GM12878 (cell line): ENCODE results near the gene SLC47A2. TPM values are rescaled to one million over a fixed set of nuclear protein-coding genes. Genes with fewer than 3 reads are reported as not detected.

Experiments used
- ATAC-seq: fragments of 200-7000 bp; cut with Tn5 transposase; 3 replicates; pipeline ENCODE4 v1.9.1; 2020; ENCODE audit warnings: mild to moderate bottlenecking, moderate library complexity
- BruUV-seq: library from RNA; stranded (reverse); fragments of 400-500 nt; replicated peaks from 2 replicates; lab custom pipeline; 2021; lab: Mats Ljungman, UMichigan
- CTCF ChIA-PET: fragments of 300-600 bp; sonication (Branson Sonifier 250); formaldehyde crosslinking; extraction: SDS; loops from one replicate; lab custom pipeline; 2021; ENCODE audit warnings: inconsistent platforms; lab: Yijun Ruan, JAX
- POLR2A ChIA-PET: fragments of 350-600 bp; formaldehyde crosslinking; extraction: SDS; loops from one replicate; lab custom pipeline; 2021; ENCODE audit warnings: inconsistent platforms; lab: Charles Lee
- RAD21 ChIA-PET: fragments of 300-600 bp; sonication (Branson Sonifier 250); formaldehyde crosslinking; loops from one replicate; lab custom pipeline; 2023; ENCODE audit warnings: antibody characterized with exemption; ENCODE audit not compliant: unreplicated experiment; lab: Charles Lee
- SMC1A ChIA-PET: fragments of 300-600 bp; sonication (Branson Sonifier 250); formaldehyde crosslinking; loops from one replicate; lab custom pipeline; 2023; ENCODE audit not compliant: unreplicated experiment, uncharacterized antibody; lab: Charles Lee
- DNase-seq: peaks from one replicate; pipeline ENCODE4 v3.0.0-alpha.2; 2011; ENCODE audit warnings: low read depth, low spot score
- FAIRE-seq: peaks from 3 replicates; lab custom pipeline; 2011; peaks lifted over from hg19 to GRCh38; lab: Jason Lieb, UNC
- H2AFZ ChIP-seq: 2 replicates; pipeline ENCODE4 v1.6.0; 2011; ENCODE audit warnings: low read depth, low read length, control low read depth; ENCODE audit not compliant: control insufficient read depth
- H3K27ac ChIP-seq: 2 replicates; pipeline ENCODE4 v1.5.1; 2011; ENCODE audit warnings: control low read depth; ENCODE audit not compliant: control insufficient read depth, insufficient read depth
- H3K27me3 ChIP-seq, 2 experiments: replicated peaks in 1 of 2; 2 replicates each; pipeline versions ENCODE4 v1.6.0 to v1.6.1; 2011; ENCODE audit warnings: low read length in 1 of 2; ENCODE audit not compliant: control insufficient read depth in 2 of 2, insufficient read depth in 2 of 2
- H3K36me3 ChIP-seq, 2 experiments: 2 replicates each; pipeline ENCODE4 v1.5.1; 2011; ENCODE audit warnings: low read length in 1 of 2; ENCODE audit not compliant: control insufficient read depth in 2 of 2, insufficient read depth in 2 of 2
- H3K4me1 ChIP-seq: 2 replicates; pipeline ENCODE4 v1.6.1; 2011; ENCODE audit warnings: mild to moderate bottlenecking, low read length, moderate library complexity, mixed read lengths; ENCODE audit not compliant: control insufficient read depth, insufficient read depth
- H3K4me2 ChIP-seq: 2 replicates; pipeline ENCODE4 v1.6.0; 2011; ENCODE audit warnings: control low read depth; ENCODE audit not compliant: control insufficient read depth, insufficient read depth
- H3K4me3 ChIP-seq: fragments of 200-600 bp; sonication (generic); 2 replicates; pipeline ENCODE4 v1.5.1; 2016
- H3K79me2 ChIP-seq: 2 replicates; pipeline ENCODE4 v1.6.0; 2011; ENCODE audit warnings: low read length; ENCODE audit not compliant: control insufficient read depth, insufficient read depth
- H3K9ac ChIP-seq: 2 replicates; pipeline ENCODE4 v1.8.0; 2011; ENCODE audit warnings: low read length, control low read depth, mixed read lengths; ENCODE audit not compliant: control insufficient read depth, insufficient read depth
- H3K9me3 ChIP-seq: replicated peaks from 3 replicates; pipeline ENCODE4 v1.5.1; 2011; ENCODE audit warnings: mild to moderate bottlenecking, low read length; ENCODE audit not compliant: control insufficient read depth, insufficient read depth
- H4K20me1 ChIP-seq: 2 replicates; pipeline ENCODE4 v1.6.0; 2011; ENCODE audit not compliant: control insufficient read depth, insufficient read depth
- BCL11A ChIP-seq: IDR thresholded peaks from 2 replicates; pipeline ENCODE4 v1.6.1; 2011; ENCODE audit warnings: low read depth, low read length
- CHD1 ChIP-seq: IDR thresholded peaks from 2 replicates; pipeline ENCODE4 v1.6.1; 2012; ENCODE audit warnings: low read depth, low read length, improper control_type of control experiment
- KLF5 ChIP-seq: fragments of 450-650 bp; IDR thresholded peaks from 2 replicates; pipeline ENCODE4 v1.6.1; 2014; ENCODE audit warnings: mild to moderate bottlenecking; ENCODE audit not compliant: partially characterized antibody
- NFYA ChIP-seq: IDR thresholded peaks from 2 replicates; pipeline ENCODE4 v1.6.1; 2011; ENCODE audit warnings: low read depth, mild to moderate bottlenecking, low read length, improper control_type of control experiment, borderline replicate concordance
- NRF1 ChIP-seq: conservative IDR thresholded peaks from 2 replicates; pipeline ENCODE4 v1.6.1; 2011; ENCODE audit warnings: mild to moderate bottlenecking, low read depth, low read length, improper control_type of control experiment
- STAT1 ChIP-seq: fragments of 450-650 bp; conservative IDR thresholded peaks from 2 replicates; pipeline ENCODE4 v1.6.1; 2014; ENCODE audit warnings: antibody characterized with exemption, mild to moderate bottlenecking
- ZNF217 ChIP-seq: fragments of 450-650 bp; IDR thresholded peaks from 2 replicates; pipeline ENCODE4 v1.6.1; 2017; ENCODE audit warnings: antibody characterized with exemption, mild to moderate bottlenecking
- WGBS: methylation state at CpG from one replicate; pipeline ENCODE4 v1.1.6; 2016; ENCODE audit warnings: low lambda C conversion rate; ENCODE audit not compliant: insufficient replicate concordance, insufficient coverage; ENCODE audit errors: missing lambda C conversion rate; 5-methylcytosine and 5-hydroxymethylcytosine counted together
- in situ Hi-C: fragments of 300-500 bp; cut with MboI; formaldehyde crosslinking; loops from 9 replicates; pipeline ENCODE4 v1.14.3; 2018; ENCODE audit warnings: mixed read lengths
- intact Hi-C: fragments of 100-400 bp; cut with micrococcal nuclease; formaldehyde crosslinking; loops from one replicate; pipeline ENCODE4 v1.14.2; 2022; ENCODE audit not compliant: unreplicated experiment
- polyA plus RNA-seq, 11 experiments: library from polyadenylated mRNA; depleted of rRNA in 4 of 11; unstranded in 6 of 11; stranded (reverse) in 5 of 11; fragments of >200 nt; fragmentation: Nextera tagmentation in 4 of 11; fragmentation: Illumina TruSeq in 1 of 11; extraction: Ambion mirVana in 4 of 11; extraction: Trizol in 1 of 11; gene quantifications; 1 replicate in 1 of 11; 2 replicates in 10 of 11; pipeline versions ENCODE4 v1.2.1 to v1.2.3, GENCODE V29; 2011 to 2016; ENCODE audit warnings: inconsistent platforms in 2 of 11, missing spikeins in 2 of 11, low read depth in 1 of 11
- total RNA-seq, 4 experiments: library from RNA; depleted of rRNA in 3 of 4; stranded (reverse); fragments of >200 nt in 3 of 4; fragmentation: Illumina TruSeq in 1 of 4; extraction: Trizol in 1 of 4; gene quantifications; 2 replicates each; pipeline versions ENCODE4 v1.2.1 to v1.2.3, GENCODE V29; 2013 to 2021
- TF ChIP-seq, protein P1 (sequence below): fragments of 450-650 bp; formaldehyde crosslinking; IDR thresholded peaks from 2 replicates; pipeline ENCODE4 v1.5.0; 2022; ENCODE audit warnings: mild to moderate bottlenecking, missing genetic modification characterization
- TF ChIP-seq, protein P2 (sequence below): fragments of 450-650 bp; IDR thresholded peaks from 2 replicates; pipeline ENCODE4 v1.6.1; 2017; ENCODE audit warnings: mild to moderate bottlenecking

Gene SLC47A2
- total and polyA plus RNA-seq, 10 of the 15 experiments (the other 5 are each of a cell fraction or from before 2014, with no cell fraction given): not detected

DNA sequence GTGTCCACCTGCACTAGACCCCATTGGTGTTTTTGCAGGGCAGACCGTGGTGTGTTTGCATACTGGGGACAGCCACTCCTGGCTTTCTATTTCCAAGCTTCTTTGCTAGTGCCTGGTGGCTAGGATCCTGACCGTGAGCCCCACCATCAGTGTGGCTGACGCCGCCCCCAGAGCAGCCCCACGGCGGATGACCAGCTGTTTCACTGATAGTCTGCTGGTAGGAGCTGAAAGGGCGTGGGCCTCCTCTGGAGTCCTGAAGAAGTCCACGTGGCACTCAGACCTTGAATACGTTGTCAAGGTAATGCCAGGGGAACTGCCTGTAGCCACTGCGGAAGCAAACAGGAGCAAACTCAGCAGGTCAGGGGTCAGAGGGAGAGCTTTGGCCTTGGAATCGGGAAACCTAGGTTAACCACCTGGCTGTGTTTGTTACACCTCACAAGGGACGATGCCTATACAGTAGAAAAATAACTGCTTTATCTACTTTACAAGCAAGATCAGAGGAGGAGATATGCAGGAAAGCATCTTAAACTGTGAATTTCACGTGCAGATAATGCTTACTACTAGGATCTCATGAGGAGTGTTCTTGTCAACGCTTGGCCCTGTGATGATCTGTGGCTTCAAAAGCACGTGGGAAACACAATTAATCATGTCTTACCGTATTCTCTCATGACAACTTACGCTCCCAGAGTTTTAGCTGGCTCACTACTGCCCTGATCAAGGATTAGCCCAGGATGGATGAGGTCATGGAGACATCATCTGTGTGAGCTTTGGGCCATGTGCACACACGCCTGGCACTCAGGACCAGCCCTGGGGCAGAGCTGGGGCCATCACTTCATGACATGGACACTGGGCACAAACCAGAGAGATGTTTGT lies 37.6 kb downstream of the SLC47A2 start:
- BruUV-seq: no TSS peak
- Histone ChIP-seq H3K4me2 (no peak overlapping the region), H3K4me3 (no peak overlapping the region), H3K4me1 (no peaks in the 10 kb centered on the region), H3K9ac (no peak overlapping the region), H3K27me3 (no peaks in the 10 kb centered on the region), H3K27ac (no peak overlapping the region), H4K20me1 (no peaks in the 10 kb centered on the region), H2AFZ (no peak overlapping the region), H3K36me3 (peaks cover 0 to 7% of the 10 kb centered on the region in 2 experiments; a peak in 2 of 4 replicates), H3K9me3 (no peaks in the 10 kb centered on the region), H3K79me2 (no peaks in the 10 kb centered on the region)
- TF ChIP-seq STAT1: no peak
- TF ChIP-seq, protein P1, sequence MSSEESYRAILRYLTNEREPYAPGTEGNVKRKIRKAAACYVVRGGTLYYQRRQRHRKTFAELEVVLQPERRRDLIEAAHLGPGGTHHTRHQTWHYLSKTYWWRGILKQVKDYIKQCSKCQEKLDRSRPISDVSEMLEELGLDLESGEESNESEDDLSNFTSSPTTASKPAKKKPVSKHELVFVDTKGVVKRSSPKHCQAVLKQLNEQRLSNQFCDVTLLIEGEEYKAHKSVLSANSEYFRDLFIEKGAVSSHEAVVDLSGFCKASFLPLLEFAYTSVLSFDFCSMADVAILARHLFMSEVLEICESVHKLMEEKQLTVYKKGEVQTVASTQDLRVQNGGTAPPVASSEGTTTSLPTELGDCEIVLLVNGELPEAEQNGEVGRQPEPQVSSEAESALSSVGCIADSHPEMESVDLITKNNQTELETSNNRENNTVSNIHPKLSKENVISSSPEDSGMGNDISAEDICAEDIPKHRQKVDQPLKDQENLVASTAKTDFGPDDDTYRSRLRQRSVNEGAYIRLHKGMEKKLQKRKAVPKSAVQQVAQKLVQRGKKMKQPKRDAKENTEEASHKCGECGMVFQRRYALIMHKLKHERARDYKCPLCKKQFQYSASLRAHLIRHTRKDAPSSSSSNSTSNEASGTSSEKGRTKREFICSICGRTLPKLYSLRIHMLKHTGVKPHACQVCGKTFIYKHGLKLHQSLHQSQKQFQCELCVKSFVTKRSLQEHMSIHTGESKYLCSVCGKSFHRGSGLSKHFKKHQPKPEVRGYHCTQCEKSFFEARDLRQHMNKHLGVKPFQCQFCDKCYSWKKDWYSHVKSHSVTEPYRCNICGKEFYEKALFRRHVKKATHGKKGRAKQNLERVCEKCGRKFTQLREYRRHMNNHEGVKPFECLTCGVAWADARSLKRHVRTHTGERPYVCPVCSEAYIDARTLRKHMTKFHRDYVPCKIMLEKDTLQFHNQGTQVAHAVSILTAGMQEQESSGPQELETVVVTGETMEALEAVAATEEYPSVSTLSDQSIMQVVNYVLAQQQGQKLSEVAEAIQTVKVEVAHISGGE: no peak
- no peak for TF ChIP-seq NRF1
- TF ChIP-seq ZNF217: no peak
- TF ChIP-seq CHD1: no peak
- TF ChIP-seq, protein P2, sequence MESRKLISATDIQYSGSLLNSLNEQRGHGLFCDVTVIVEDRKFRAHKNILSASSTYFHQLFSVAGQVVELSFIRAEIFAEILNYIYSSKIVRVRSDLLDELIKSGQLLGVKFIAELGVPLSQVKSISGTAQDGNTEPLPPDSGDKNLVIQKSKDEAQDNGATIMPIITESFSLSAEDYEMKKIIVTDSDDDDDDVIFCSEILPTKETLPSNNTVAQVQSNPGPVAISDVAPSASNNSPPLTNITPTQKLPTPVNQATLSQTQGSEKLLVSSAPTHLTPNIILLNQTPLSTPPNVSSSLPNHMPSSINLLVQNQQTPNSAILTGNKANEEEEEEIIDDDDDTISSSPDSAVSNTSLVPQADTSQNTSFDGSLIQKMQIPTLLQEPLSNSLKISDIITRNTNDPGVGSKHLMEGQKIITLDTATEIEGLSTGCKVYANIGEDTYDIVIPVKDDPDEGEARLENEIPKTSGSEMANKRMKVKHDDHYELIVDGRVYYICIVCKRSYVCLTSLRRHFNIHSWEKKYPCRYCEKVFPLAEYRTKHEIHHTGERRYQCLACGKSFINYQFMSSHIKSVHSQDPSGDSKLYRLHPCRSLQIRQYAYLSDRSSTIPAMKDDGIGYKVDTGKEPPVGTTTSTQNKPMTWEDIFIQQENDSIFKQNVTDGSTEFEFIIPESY: no peak
- no peak for TF ChIP-seq BCL11A
- TF ChIP-seq KLF5: no peak
- TF ChIP-seq NFYA: no peak
- no peak for FAIRE-seq
- ChIA-PET POLR2A (no interaction called here), RAD21 (no interaction called here), CTCF (no interaction called here), SMC1A (no interaction called here)
- intact Hi-C loops (no loop called here), in situ Hi-C loops (no loop called here)
- no peak for DNase-seq
- WGBS: 83% methylated on average over 18 of the region's 18 CpGs
- no peak for ATAC-seq
